ENCODE data around the gene TRAPPC10.

DNA sequence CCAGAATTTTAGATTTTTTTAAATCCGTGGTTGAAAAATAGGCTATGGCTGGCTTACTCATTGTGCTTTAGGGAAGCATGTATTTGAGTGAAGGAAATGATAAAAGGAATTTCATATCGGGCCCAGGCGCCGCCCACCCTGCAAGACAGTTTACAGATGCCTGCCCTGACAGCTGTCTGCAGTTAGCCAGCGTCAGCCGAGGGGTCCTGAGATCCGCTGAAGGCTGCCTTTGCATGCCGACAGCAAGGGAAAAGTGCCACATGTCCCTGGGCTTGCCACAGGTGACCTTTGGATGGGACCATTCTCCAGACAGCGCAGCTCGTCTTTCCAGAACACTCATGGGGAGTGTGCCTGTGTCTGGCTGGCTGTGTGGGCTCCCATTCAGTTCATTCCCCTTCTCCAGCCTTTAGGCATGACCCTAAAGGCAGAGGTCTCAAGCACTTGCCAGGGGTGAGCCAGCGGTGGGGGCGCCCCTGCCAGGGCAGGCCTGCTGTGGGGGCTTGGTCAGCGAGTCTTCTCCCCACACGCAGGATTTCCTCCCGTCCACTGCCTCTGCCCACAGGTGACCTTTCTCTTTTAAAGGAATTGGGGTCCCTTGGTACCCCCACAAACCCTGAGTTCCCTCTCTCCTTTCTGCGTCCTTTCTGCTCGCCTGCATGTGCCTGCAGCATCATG, 46.1 kb upstream of the TRAPPC10 start:
- TF ChIP-seq, protein P1, sequence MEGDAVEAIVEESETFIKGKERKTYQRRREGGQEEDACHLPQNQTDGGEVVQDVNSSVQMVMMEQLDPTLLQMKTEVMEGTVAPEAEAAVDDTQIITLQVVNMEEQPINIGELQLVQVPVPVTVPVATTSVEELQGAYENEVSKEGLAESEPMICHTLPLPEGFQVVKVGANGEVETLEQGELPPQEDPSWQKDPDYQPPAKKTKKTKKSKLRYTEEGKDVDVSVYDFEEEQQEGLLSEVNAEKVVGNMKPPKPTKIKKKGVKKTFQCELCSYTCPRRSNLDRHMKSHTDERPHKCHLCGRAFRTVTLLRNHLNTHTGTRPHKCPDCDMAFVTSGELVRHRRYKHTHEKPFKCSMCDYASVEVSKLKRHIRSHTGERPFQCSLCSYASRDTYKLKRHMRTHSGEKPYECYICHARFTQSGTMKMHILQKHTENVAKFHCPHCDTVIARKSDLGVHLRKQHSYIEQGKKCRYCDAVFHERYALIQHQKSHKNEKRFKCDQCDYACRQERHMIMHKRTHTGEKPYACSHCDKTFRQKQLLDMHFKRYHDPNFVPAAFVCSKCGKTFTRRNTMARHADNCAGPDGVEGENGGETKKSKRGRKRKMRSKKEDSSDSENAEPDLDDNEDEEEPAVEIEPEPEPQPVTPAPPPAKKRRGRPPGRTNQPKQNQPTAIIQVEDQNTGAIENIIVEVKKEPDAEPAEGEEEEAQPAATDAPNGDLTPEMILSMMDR (IDR thresholded peaks at IDR 0.05), result no peak
- TF ChIP-seq POLR2A (IDR thresholded peaks at IDR 0.05), result no peak

Measured in uterus (tissue), 2 donors.